ENCODE measurements around the gene FBXO3. TPM values are rescaled to one million over a fixed set of nuclear protein-coding genes. Genes with fewer than 3 reads are reported as not detected.

FBXO3 gene
- total and polyA plus RNA-seq, 2 of the 13 experiments (the other 11 are each of a cell fraction or from before 2014, with no cell fraction given), result 20.4 to 27.6 TPM

GRCh38 chr11:33709466-33709865 lies 64.9 kb downstream of the FBXO3 start:
- in situ Hi-C loops (cut with HindIII; ENCODE audit: extremely low pct_ligation_motif_present, low pct_unique_long_range_greater_than_20kb), result no loop called here
- no peaks in the 10 kb centered on the region for H4K20me1 ChIP-seq (ENCODE audit: insufficient read depth, low read length)
- no peak overlapping the region for H3K4me3 ChIP-seq (replicated peaks in 1 of 3; ENCODE audit: insufficient read depth in 1 of 3, low read depth in 2 of 3, low read length in 3 of 3)
- ChIA-PET POLR2A (no interaction called here), CTCF (ENCODE audit: low intra/inter-chr PET ratio, low total read pairs) (no interaction called here)
- TF ChIP-seq CREB3 (CRISPR knock-in tag; IDR thresholded peaks at IDR 0.05), result no peak
- TF ChIP-seq HIVEP1 (CRISPR knock-in tag; IDR thresholded peaks at IDR 0.05), result no peak
- no peak for TF ChIP-seq TARDBP (CRISPR knock-in tag; IDR thresholded peaks at IDR 0.05)
- TF ChIP-seq ZNF10 (CRISPR knock-in tag; IDR thresholded peaks at IDR 0.05; ENCODE audit: borderline replicate concordance, low read depth), result no peak
- no peak for TF ChIP-seq JUNB (CRISPR knock-in tag; IDR thresholded peaks at IDR 0.05; ENCODE audit: borderline replicate concordance)
- TF ChIP-seq ZNF12 (CRISPR knock-in tag; IDR thresholded peaks at IDR 0.05), result no peak
- no peak for TF ChIP-seq MED8 (CRISPR knock-in tag; IDR thresholded peaks at IDR 0.05; ENCODE audit: insufficient replicate concordance)
- TF ChIP-seq SRSF1 (optimal IDR thresholded peaks at IDR 0.05; ENCODE audit: low read depth, low read length), result no peak
- no peak for TF ChIP-seq HNF1A (IDR thresholded peaks at IDR 0.05; ENCODE audit: low read depth)
- no peak for TF ChIP-seq HNF1A (CRISPR knock-in tag; IDR thresholded peaks at IDR 0.05; ENCODE audit: borderline replicate concordance)
- TF ChIP-seq GLI4 (CRISPR knock-in tag; IDR thresholded peaks at IDR 0.05; ENCODE audit: borderline replicate concordance), result no peak
- no peak for TF ChIP-seq NFIB (CRISPR knock-in tag; IDR thresholded peaks at IDR 0.05; ENCODE audit: borderline replicate concordance)
- TF ChIP-seq ZNF430 (CRISPR knock-in tag; IDR thresholded peaks at IDR 0.05), result no peak
- TF ChIP-seq GABPA (IDR thresholded peaks at IDR 0.05; ENCODE audit: low read depth, low read length), result no peak
- TF ChIP-seq GABPA (CRISPR knock-in tag; IDR thresholded peaks at IDR 0.05; ENCODE audit: low read depth), result no peak
- H3K36me3 ChIP-seq (replicated peaks in 1 of 2; ENCODE audit: control insufficient read depth in 1 of 2, insufficient read depth in 2 of 2, low read length in 2 of 2), result peaks cover 2 to 39% of the 10 kb centered on the region in 2 experiments; a peak in 4 of 5 replicates
- H3K79me2 ChIP-seq (ENCODE audit: insufficient read depth, low read length), result no peaks in the 10 kb centered on the region
- no peak overlapping the region for H2AFZ ChIP-seq (ENCODE audit: low read length)
- no TSS peak for BruUV-seq (replicated peaks)
- H3K27me3 ChIP-seq (ENCODE audit: control insufficient read depth in 1 of 2, insufficient read depth in 2 of 2, low read length in 2 of 2), result no peaks in the 10 kb centered on the region
- ATAC-seq, result no peak
- 74% methylated on average over 3 of the region's 3 CpGs for WGBS (ENCODE audit: low lambda C conversion rate)
- intact Hi-C loops (cut with micrococcal nuclease; ENCODE audit: unreplicated experiment), result no loop called here
- no peak overlapping the region for H3K27ac ChIP-seq (ENCODE audit: extremely low read length, insufficient read depth, low read length)
- H3K9me3 ChIP-seq (ENCODE audit: low read length), result no peaks in the 10 kb centered on the region
- H3K9ac ChIP-seq (ENCODE audit: insufficient read depth, low read depth, low read length), result no peak overlapping the region
- no peak overlapping the region for H3K4me2 ChIP-seq (ENCODE audit: low read depth, low read length)
- DNase-seq (ENCODE audit: low spot score), result no peak
- H3K4me1 ChIP-seq (ENCODE audit: insufficient read depth, low read length), result peaks cover 39% of the 10 kb centered on the region
- FAIRE-seq, result no peak

All from HepG2 (cell line).